Caco-2 (cell line): ENCODE data around the gene CERKL. TPM values are rescaled to one million over a fixed set of nuclear protein-coding genes. Genes with fewer than 3 reads are reported as not detected.

Experiments
- BruUV-seq: library from RNA; stranded (reverse); fragments of 400-500 nt; replicated peaks from 2 replicates; lab custom pipeline; 2021; lab: Mats Ljungman, UMichigan
- CTCF ChIA-PET: fragments of 300-600 bp; sonication (Branson Sonifier 250); formaldehyde crosslinking; loops from one replicate; lab custom pipeline; 2022; ENCODE audit warnings: antibody characterized with exemption; lab: Charles Lee
- POLR2A ChIA-PET: fragments of 300-600 bp; sonication (Branson Sonifier 250); formaldehyde crosslinking; loops from one replicate; lab custom pipeline; 2022; ENCODE audit warnings: antibody characterized with exemption; lab: Charles Lee
- DNase-seq, 2 experiments: peaks; one replicate each; pipeline versions ENCODE4 v3.0.0 to v3.0.0-alpha.2; 2020 to 2022
- H3K27me3 ChIP-seq: replicated peaks from 2 replicates; pipeline ENCODE4 v1.6.0; 2011; ENCODE audit warnings: low read length; ENCODE audit not compliant: control insufficient read depth, insufficient read depth
- H3K36me3 ChIP-seq: 2 replicates; pipeline ENCODE4 v1.5.1; 2011; ENCODE audit warnings: low read length; ENCODE audit not compliant: control insufficient read depth, insufficient read depth
- H3K4me1 ChIP-seq: fragments of 250-450 bp; sonication (Bioruptor Pico); 2 replicates; pipeline ENCODE4 v1.5.1; 2020; ENCODE audit warnings: mild to moderate bottlenecking
- H3K4me3 ChIP-seq: 2 replicates; pipeline ENCODE4 v1.5.1; 2011; ENCODE audit warnings: low read depth, mild to moderate bottlenecking, control low read depth, low read length
- H3K9me3 ChIP-seq: fragments of 250-450 bp; sonication (Bioruptor Pico); 2 replicates; pipeline ENCODE4 v1.5.1; 2020; ENCODE audit warnings: mild to moderate bottlenecking, moderate library complexity
- H3K27ac Mint-ChIP-seq: one replicate; pipeline ENCODE4 v1.8.0; 2022; ENCODE audit warnings: mixed read lengths; ENCODE audit not compliant: unreplicated experiment
- H3K27me3 Mint-ChIP-seq: one replicate; pipeline ENCODE4 v1.8.0; 2022; ENCODE audit warnings: mixed read lengths; ENCODE audit not compliant: insufficient read depth, unreplicated experiment
- H3K36me3 Mint-ChIP-seq: one replicate; pipeline ENCODE4 v1.8.0; 2022; ENCODE audit warnings: mild to moderate bottlenecking, mixed read lengths; ENCODE audit not compliant: insufficient read depth, unreplicated experiment
- H3K4me1 Mint-ChIP-seq: one replicate; pipeline ENCODE4 v1.8.0; 2022; ENCODE audit warnings: low read depth, mixed read lengths; ENCODE audit not compliant: unreplicated experiment
- H3K4me3 Mint-ChIP-seq: one replicate; pipeline ENCODE4 v1.8.0; 2022; ENCODE audit warnings: mild to moderate bottlenecking, moderate library complexity, mixed read lengths; ENCODE audit not compliant: unreplicated experiment
- H3K9me3 Mint-ChIP-seq: one replicate; pipeline ENCODE4 v1.8.0; 2022; ENCODE audit warnings: mixed read lengths; ENCODE audit not compliant: unreplicated experiment
- CTCF ChIP-seq, 2 experiments: fragments of 200-600 bp in 1 of 2; IDR thresholded peaks; 1 replicate in 1 of 2; 2 replicates in 1 of 2; pipeline versions ENCODE4 v1.5.1 to v1.8.0; 2011 to 2022; ENCODE audit warnings: antibody characterized with exemption in 1 of 2, control low read depth in 1 of 2, inconsistent platforms in 1 of 2, low read depth in 1 of 2, low read length in 1 of 2, mild to moderate bottlenecking in 1 of 2, moderate library complexity in 1 of 2; ENCODE audit not compliant: insufficient read depth in 1 of 2, severe bottlenecking in 1 of 2, unreplicated experiment in 1 of 2
- intact Hi-C: fragments of 100-400 bp; cut with micrococcal nuclease; formaldehyde crosslinking; loops from one replicate; pipeline ENCODE4 v1.10.0; 2022; ENCODE audit not compliant: unreplicated experiment
- total RNA-seq: library from RNA; stranded (reverse); gene quantifications from 2 replicates; pipeline ENCODE4 v1.2.3, GENCODE V29; 2022

Gene CERKL
- total RNA-seq, 1 experiment from 2014 or later: not detected

DNA sequence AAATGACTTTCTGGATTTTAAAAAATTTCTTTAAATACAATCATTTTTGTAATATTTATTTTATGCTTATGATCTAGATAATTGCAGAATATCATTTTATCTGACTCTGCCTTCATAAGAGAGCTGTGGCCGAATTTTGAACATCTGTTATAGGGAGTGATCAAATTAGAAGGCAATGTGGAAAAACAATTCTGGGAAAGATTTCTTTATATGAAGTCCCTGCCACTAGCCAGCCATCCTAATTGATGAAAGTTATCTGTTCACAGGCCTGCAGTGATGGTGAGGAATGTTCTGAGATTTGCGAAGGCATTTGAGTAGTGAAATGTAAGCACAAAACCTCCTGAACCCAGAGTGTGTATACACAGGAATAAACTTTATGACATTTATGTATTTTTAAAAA, 120.2 kb downstream of the CERKL start:
- no TSS peak for BruUV-seq
- no peak overlapping the region for H3K27ac Mint-ChIP-seq
- TF ChIP-seq CTCF (IDR thresholded peaks at IDR 0.05; ENCODE audit: insufficient read depth in 1 of 2, low read depth in 1 of 2, low read length in 1 of 2, severe bottlenecking in 1 of 2, unreplicated experiment in 1 of 2): no peak
- no peak for DNase-seq
- ChIA-PET CTCF (no interaction called here), POLR2A (no interaction called here)
- no peaks in the 10 kb centered on the region; the same call in 1 of the 2 replicates for H3K9me3 ChIP-seq
- no peaks in the 10 kb centered on the region for H3K27me3 ChIP-seq
- no peaks in the 10 kb centered on the region for H3K36me3 ChIP-seq
- H3K4me3 Mint-ChIP-seq: no peak overlapping the region
- intact Hi-C loops: no loop called here
- H3K9me3 Mint-ChIP-seq: no peaks in the 10 kb centered on the region
- no peaks in the 10 kb centered on the region for H3K4me1 Mint-ChIP-seq
- H3K4me3 ChIP-seq: no peak overlapping the region
- H3K36me3 Mint-ChIP-seq: no peaks in the 10 kb centered on the region
- H3K27me3 Mint-ChIP-seq: peaks cover 7% of the 10 kb centered on the region
- no peaks in the 10 kb centered on the region for H3K4me1 ChIP-seq

- no peak for TF ChIP-seq CTCF (IDR thresholded peaks at IDR 0.05; ENCODE audit: insufficient read depth in 1 of 2, low read depth in 1 of 2, low read length in 1 of 2, severe bottlenecking in 1 of 2, unreplicated experiment in 1 of 2)
- no peaks in the 10 kb centered on the region for H3K9me3 Mint-ChIP-seq
- no peak overlapping the region for H3K27ac Mint-ChIP-seq
- Histone ChIP-seq H3K36me3 (no peaks in the 10 kb centered on the region), H3K27me3 (no peaks in the 10 kb centered on the region), H3K9me3 (no peaks in the 10 kb centered on the region; the same call in 1 of the 2 replicates), H3K4me3 (no peak overlapping the region), H3K4me1 (no peaks in the 10 kb centered on the region)
- no peaks in the 10 kb centered on the region for H3K27me3 Mint-ChIP-seq
- BruUV-seq: no TSS peak
- H3K4me1 Mint-ChIP-seq: no peaks in the 10 kb centered on the region
- no peaks in the 10 kb centered on the region for H3K36me3 Mint-ChIP-seq
- intact Hi-C loops: no loop called here
- no peak for DNase-seq
- ChIA-PET CTCF (no interaction called here), POLR2A (no interaction called here)
- no peak overlapping the region for H3K4me3 Mint-ChIP-seq
These were observed 128.5 kb downstream of the CERKL start for GRCh38 chr2:181528441-181528840.

DNA sequence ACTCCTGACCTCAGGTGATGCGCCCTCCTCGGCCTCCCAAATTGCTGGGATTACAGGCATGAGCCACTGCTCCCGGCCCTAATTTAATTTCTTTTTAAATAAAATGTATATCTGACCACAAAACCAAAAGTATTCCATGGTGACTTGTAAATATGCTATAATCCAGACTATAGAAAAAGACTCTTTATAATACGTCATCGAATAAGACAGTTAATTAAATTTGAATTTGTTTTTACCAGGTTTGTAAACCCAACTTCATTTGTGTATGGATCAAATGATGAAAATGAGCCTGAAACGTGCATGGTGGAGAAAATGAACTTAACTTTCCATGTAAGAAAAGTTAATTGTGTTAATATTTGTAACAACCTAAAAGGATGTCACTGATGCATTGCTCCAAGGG, 129.8 kb downstream of the CERKL start:
- intact Hi-C loops: no loop called here
- H3K4me1 ChIP-seq: no peaks in the 10 kb centered on the region
- no peaks in the 10 kb centered on the region for H3K27me3 Mint-ChIP-seq
- H3K27me3 ChIP-seq: no peaks in the 10 kb centered on the region
- no peaks in the 10 kb centered on the region for H3K4me1 Mint-ChIP-seq
- DNase-seq: no peak
- no peaks in the 10 kb centered on the region for H3K36me3 ChIP-seq
- H3K9me3 ChIP-seq: no peaks in the 10 kb centered on the region
- ChIA-PET CTCF (no interaction called here), POLR2A (no interaction called here)
- no peak overlapping the region for H3K27ac Mint-ChIP-seq
- no peak overlapping the region for H3K4me3 Mint-ChIP-seq
- no peaks in the 10 kb centered on the region for H3K9me3 Mint-ChIP-seq
- no peak overlapping the region for H3K4me3 ChIP-seq
- TF ChIP-seq CTCF (IDR thresholded peaks at IDR 0.05; ENCODE audit: insufficient read depth in 1 of 2, low read depth in 1 of 2, low read length in 1 of 2, severe bottlenecking in 1 of 2, unreplicated experiment in 1 of 2): no peak
- H3K36me3 Mint-ChIP-seq: no peaks in the 10 kb centered on the region
- no TSS peak for BruUV-seq
